GM18867 (cell line): Measurements from ENCODE around the gene USP30.

ENCODE experiments used
- ATAC-seq: cut with Tn5 transposase; IDR thresholded peaks from one replicate; pipeline ENCODE4 v1.9.1; 2021; ENCODE audit warnings: mild to moderate bottlenecking, moderate library complexity; ENCODE audit not compliant: unreplicated experiment

The USP30 gene

DNA sequence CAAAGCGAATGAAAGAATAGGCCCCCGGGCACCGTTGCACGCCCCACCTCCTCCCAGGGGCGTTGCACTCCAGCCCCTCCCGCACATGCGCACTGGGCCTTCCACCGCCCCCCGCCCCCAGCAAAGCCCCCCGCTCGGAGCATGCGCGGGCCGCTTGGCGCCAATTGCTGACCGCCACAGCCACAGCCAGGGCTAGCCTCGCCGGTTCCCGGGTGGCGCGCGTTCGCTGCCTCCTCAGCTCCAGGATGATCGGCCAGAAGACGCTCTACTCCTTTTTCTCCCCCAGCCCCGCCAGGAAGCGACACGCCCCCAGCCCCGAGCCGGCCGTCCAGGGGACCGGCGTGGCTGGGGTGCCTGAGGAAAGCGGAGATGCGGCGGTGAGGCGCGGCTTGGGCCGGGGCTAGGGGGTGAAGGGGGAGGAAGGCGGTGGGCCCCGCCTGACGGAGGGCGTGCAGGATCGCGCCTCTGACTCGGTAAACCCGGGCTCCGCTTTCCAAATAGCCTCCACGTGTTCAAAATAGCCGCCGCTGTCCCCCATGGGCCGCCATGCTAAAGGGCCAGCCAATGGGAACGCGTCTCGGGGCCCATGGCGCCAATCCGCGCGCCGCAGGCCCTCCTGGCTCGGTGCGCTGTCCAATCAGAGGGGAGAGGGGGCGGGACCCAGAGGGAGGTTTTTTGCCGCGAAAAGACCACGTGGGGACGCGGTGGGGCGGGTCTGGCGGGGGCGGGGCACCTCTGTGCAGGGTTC, 45.2 kb downstream of the USP30 start, which contains the start of gene UNG:
UNG (plus strand) TSS at position 163 of the 748 bp plus-strand sequence; CDS start at position 246, 83 bp downstream.
- peak; percentile 89 for ATAC-seq

DNA sequence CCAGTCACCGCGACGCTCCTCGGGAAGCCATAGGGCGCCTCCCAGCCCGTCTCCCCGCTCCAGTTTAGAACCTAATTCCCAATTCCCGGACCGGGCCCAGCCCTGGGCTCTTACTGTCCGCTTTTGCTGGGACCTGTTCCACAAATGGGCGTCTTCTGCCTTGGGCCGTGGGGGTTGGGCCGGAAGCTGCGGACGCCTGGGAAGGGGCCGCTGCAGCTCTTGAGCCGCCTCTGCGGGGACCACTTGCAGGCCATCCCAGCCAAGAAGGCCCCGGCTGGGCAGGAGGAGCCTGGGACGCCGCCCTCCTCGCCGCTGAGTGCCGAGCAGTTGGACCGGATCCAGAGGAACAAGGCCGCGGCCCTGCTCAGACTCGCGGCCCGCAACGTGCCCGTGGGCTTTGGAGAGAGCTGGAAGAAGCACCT, 45.8 kb downstream of the USP30 start:
- ATAC-seq = peak; percentile 24

- no peak for ATAC-seq
Measured at GRCh38 chr12:109098651-109099050, 46.3 kb downstream of the USP30 start.

- ATAC-seq = no peak
Measured at GRCh38 chr12:109099431-109100020, 47.1 kb downstream of the USP30 start.

GRCh38 chr12:109100741-109101140, 48.4 kb downstream of the USP30 start:
- no peak for ATAC-seq

DNA sequence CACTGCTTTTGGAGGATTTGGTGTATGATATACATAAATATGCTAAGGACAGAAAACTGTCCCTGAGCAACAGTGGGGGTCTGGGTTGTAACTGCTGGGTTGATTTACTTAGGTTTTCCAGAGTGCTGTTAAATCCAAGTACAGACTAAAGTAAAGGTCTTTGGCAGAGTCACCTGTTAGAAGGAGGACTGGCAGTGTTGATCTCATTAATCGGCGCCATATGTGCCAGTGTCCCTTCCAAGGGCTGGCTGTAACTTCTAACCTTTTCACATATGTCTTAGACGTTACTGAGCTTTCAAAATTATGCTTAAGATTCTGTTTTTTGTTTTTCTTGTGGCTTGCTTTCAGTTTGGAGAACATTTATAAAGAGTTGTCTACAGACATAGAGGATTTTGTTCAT, 50.1 kb downstream of the USP30 start:
- ATAC-seq = no peak

GRCh38 chr12:109105176-109105575, 52.8 kb downstream of the USP30 start:
- no peak for ATAC-seq

DNA sequence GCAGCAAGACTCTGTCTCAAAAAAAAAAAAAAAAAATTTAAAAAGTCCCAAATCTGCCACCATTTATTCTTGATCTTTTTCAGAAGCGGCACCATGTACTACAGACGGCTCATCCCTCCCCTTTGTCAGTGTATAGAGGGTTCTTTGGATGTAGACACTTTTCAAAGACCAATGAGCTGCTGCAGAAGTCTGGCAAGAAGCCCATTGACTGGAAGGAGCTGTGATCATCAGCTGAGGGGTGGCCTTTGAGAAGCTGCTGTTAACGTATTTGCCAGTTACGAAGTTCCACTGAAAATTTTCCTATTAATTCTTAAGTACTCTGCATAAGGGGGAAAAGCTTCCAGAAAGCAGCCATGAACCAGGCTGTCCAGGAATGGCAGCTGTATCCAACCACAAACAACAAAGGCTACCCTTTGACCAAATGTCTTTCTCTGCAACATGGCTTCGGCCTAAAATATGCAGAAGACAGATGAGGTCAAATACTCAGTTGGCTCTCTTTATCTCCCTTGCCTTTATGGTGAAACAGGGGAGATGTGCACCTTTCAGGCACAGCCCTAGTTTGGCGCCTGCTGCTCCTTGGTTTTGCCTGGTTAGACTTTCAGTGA, 57.5 kb downstream of the USP30 start:
- no peak for ATAC-seq

GRCh38 chr12:109110988-109111495, 58.7 kb downstream of the USP30 start:
- ATAC-seq = no peak

- no peak for ATAC-seq
Measured at GRCh38 chr12:109112720-109113465, 60.5 kb downstream of the USP30 start.

DNA sequence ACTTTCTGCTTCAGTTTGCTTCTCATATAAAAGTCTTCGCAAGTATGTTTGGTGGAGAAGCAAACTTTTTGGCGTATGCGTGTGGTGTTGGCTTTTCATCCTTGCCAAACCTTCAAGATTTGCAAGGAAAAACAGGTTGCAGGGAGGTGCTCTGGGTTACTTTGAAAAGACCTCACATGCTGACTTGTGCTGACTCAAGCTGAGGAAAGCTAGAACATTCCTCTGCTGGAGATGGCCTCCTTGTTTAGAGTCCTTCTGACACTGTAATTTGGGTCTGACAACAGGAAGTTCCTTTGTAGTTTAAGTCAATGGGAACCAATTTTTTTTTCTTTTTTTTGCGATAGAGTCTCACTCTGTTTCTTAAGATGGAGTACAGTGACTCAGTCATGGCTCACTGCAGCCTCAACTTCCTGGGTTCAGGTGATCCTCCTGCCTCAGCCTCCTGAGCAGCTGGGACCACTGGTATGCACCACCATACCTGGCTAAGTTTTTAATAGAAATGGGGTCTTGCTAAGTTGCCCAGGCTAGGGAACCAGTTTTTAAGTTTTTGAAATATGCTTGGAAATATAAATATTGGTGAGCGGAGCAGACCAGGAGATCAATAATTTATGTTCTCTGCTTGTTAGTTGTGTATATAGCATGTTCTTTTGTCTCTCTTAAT, 61.4 kb downstream of the USP30 start:
- no peak for ATAC-seq

DNA sequence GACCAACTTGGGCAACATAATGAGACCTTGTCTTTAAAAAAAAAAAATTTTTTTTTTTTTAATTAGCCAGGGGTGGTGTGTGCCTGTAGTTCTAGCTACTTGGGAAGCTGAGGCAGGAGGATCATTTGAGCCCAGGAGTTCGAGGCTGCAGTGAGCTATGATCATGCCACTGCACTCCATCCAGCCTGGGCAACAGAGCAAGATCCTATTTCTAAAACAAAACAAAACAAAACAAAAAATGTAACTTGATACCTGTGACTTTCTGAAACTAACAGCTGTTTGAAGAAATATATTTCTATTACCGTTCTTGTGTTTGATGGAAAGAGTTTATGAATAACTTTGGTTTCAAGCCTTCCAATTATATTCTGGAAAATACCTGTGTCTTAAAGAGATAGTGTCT, 62.3 kb downstream of the USP30 start:
- ATAC-seq = no peak

DNA sequence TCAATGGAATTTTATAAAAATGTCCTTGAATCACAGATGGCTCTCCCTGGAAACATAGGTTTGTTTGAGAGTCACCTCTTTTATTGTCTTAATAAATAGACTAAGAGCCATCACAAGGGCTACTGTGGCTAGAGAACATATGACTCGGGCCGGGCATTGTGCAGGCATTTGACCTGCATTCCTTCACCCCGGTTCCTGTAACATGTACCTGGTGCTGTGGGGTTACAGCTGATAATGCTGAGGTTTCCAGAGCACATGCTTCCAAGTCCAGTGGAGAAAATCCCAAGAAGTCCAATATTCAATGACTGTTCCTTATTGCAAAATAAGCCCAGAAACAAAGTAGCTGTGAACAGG, 63.0 kb downstream of the USP30 start:
- no peak for ATAC-seq

GRCh38 chr12:109115758-109116610, 63.6 kb downstream of the USP30 start, which contains the start of gene ACACB:
ACACB (plus strand) TSS chr12:109116587; CDS start chr12:109139406, 22,819 bp downstream.
- no peak for ATAC-seq

DNA sequence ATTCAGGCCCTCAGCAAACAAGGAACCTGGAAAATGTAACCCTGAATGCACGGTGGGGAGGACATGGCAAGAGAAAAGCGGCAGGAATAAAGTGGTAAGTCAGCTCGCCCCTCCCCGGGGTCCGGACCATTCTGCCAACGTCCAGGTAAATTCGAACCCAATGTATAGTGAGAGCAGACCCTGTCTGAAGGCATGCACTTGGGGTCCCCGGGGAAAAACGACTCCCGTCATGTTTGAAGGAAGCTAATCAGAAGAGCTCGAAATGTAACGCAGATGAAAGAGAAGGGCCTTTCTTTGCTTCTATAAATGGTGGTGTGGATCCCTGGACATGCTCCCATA, 64.2 kb downstream of the USP30 start:
- ATAC-seq = no peak

GRCh38 chr12:109120095-109120494, 67.7 kb downstream of the USP30 start:
- no peak for ATAC-seq

DNA sequence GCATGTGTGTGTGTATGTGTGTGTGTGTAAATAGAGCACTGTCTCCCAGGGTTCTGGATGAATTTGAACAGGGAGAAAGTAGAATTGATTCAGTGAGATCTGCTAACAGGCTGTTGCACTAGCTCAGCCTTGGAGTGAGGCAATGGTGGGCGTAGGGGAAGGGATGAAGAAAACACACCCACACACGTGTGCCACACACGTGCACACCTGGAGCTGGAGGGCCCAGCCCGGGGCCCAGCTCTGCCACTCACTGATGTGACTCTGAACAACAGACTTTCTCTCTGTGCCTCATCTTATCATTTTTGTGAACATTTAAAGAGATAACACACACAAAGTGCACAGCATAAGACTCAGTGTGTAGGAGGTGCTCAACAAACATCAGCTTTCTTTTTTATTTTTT, 68.2 kb downstream of the USP30 start:
- ATAC-seq = no peak

DNA sequence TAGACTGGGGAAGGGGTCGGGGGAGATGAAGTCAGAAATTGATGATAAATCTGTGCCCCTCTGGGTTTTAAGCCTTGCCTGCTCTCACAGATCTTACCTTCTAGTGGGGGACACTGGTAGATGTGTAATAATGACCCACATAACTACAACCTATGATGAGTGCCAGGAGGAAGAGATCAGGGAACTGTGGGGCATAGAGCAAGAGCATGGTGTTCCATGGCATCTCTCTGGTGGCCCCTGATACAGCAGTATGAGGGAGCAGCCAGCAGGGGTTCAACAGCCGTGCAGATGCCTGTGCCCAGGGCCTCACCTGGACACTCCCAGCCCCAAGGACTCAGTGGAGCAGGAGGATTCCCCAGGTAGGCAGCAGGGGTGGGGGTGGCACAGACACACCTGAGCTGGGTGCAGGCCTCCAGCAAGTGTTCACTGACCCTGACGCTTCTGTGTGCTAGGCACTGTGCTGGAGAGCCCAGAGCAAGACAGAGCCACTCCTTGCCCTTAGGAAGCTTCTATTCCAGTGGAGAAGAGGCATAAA, 69.0 kb downstream of the USP30 start:
- no peak for ATAC-seq

- ATAC-seq = no peak
Measured at GRCh38 chr12:109124878-109125648, 72.7 kb downstream of the USP30 start.
